IPS-20b (cell line): ENCODE measurements around the gene P4HA1.
"Not testable (repeated sequence)": the region's sequence is repeated elsewhere in the genome, so short reads cannot be mapped to it uniquely, and the experiment has no call there.

ENCODE experiments used
- H3K27ac ChIP-seq: one replicate; pipeline ENCODE4 v1.5.1; 2013; ENCODE audit warnings: low read length
- H3K27me3 ChIP-seq: 2 replicates; pipeline ENCODE4 v1.6.1; 2013; ENCODE audit warnings: mild to moderate bottlenecking, low read length, inconsistent platforms; ENCODE audit not compliant: insufficient read depth
- H3K36me3 ChIP-seq: 2 replicates; pipeline ENCODE4 v1.6.1; 2013; ENCODE audit warnings: low read depth, mild to moderate bottlenecking, inconsistent platforms, low read length, moderate library complexity; ENCODE audit not compliant: insufficient read depth
- H3K4me1 ChIP-seq: 2 replicates; pipeline ENCODE4 v1.6.1; 2013; ENCODE audit warnings: mild to moderate bottlenecking, control low read depth, inconsistent platforms, low read length, moderate library complexity; ENCODE audit not compliant: insufficient read depth
- H3K4me3 ChIP-seq: 2 replicates; pipeline ENCODE4 v1.5.1; 2013; ENCODE audit warnings: mild to moderate bottlenecking, low read length, inconsistent platforms
- H3K9ac ChIP-seq: 2 replicates; pipeline ENCODE4 v1.6.1; 2013; ENCODE audit warnings: low read depth, mild to moderate bottlenecking, inconsistent platforms, low read length, moderate library complexity
- H3K9me3 ChIP-seq: 2 replicates; pipeline ENCODE4 v1.6.1; 2013; ENCODE audit warnings: mild to moderate bottlenecking, low read depth, low read length, inconsistent platforms; ENCODE audit not compliant: insufficient read depth

The P4HA1 gene

DNA sequence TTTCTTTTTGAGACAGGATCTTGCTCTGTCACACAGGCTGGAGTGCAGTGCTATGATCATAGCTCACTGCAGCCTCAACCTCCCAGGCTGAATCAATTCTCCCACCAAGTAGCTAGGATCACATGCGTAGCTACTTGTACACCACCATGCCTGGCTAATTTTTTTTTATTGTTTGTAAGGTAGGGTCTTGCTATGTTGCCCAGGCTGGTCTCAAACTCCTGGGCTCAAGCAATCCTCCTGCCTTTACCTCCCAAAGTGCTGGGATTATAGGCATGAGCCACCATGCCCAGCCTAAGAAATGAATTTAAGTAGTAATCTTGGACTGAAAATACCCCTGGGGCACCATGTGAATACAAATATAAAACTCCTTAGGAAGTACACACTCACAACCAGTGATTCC lies 19.4 kb upstream of the P4HA1 start:
- H3K36me3 ChIP-seq: no peaks in the 10 kb centered on the region; the same call in 1 of the 2 replicates
- H3K4me3 ChIP-seq: no peak overlapping the region
- no peak overlapping the region for H3K9ac ChIP-seq
- H3K27ac ChIP-seq: no peak overlapping the region
- no peaks in the 10 kb centered on the region for H3K27me3 ChIP-seq
- H3K4me1 ChIP-seq: peaks cover 5% of the 10 kb centered on the region; the same call in 1 of the 2 replicates
- no peaks in the 10 kb centered on the region for H3K9me3 ChIP-seq

DNA sequence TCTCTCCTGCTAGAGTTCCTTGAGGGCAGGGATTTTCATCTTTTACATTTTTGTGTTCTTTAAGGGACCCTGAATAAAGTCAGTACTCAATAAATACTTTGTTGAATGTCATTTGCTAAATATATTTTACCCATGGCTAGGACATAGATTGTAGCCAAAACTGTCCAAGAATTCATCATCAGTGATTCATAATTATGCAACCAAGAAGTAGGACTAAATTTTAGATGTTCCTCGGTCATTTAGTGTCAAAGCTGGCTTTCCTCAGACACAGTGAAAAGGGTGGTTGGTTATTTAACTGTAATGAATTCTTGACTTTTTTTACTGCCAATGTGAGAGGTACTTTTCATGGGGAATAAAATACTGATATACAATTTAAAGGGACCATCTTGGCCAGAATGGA lies 16.9 kb upstream of the P4HA1 start:
- Histone ChIP-seq H3K4me3 (no peak overlapping the region), H3K27ac (no peak overlapping the region), H3K9me3 (no peaks in the 10 kb centered on the region; the same call in 1 of the 2 replicates), H3K27me3 (no peaks in the 10 kb centered on the region), H3K36me3 (no peaks in the 10 kb centered on the region), H3K4me1 (peaks cover 5% of the 10 kb centered on the region; the same call in 1 of the 2 replicates), H3K9ac (no peak overlapping the region)

DNA sequence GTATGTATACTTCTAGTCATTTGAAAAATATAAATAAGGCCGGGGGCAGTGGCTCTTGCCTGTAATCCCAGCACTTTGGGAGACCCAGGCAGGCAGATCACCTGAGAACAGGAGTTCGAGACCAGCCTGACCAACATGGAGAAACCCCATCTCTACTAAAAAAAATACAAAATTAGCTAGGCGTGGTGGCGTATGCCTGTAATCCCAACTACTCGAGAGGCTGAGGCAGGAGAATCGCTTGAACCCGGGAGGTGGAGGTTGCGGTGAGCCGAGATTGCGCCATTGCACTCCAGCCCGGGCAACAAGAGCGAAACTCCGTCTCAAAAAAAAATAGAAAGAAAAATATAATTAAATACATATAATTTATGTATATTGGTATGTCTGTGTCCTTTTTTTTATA lies 15.4 kb upstream of the P4HA1 start:
- H3K4me1 ChIP-seq, H3K4me3 ChIP-seq, H3K9me3 ChIP-seq, H3K27ac ChIP-seq, H3K36me3 ChIP-seq, H3K9ac ChIP-seq, H3K27me3 ChIP-seq: not testable (repeated sequence)

DNA sequence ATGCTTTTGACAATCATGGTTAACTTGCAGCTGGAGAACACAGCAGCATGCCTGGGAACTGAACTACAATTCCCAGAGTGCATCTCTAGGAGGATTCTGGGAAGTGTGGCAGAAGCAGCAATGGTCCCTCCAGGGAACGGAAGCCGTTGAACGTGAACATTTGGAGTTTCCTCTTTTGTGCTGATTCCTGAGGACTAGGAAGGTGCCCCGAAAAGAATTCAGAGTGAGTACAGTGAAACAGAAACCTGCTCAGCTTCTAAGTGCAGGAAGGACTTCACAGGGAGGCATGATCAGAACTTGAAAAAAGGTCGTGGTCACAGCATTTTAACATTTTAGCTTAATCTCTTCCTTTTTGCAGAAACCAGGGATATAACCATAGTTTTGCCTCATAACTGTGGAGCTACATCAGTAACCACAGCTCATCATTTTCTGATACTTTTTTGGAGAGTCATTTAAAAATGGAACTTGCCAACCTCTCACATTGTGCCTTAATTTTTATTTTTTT lies 13.7 kb upstream of the P4HA1 start, which contains the start of gene NUDT13:
Gene NUDT13 (plus strand): TSS at position 111 of the 505 bp plus-strand sequence. CDS start 3,911 bp downstream, outside the sequence.
- Histone ChIP-seq H3K27ac (peak within 1 kb of the TSS; percentile 57), H3K4me1 (no peaks in the 10 kb centered on the region), H3K36me3 (no peaks in the 10 kb centered on the region), H3K9ac (peak within 1 kb of the TSS; percentile 69; the same call in 1 of the 2 replicates), H3K27me3 (no peaks in the 10 kb centered on the region), H3K9me3 (no peaks in the 10 kb centered on the region; the same call in 1 of the 2 replicates), H3K4me3 (peak within 1 kb of the TSS; percentile 65)

DNA sequence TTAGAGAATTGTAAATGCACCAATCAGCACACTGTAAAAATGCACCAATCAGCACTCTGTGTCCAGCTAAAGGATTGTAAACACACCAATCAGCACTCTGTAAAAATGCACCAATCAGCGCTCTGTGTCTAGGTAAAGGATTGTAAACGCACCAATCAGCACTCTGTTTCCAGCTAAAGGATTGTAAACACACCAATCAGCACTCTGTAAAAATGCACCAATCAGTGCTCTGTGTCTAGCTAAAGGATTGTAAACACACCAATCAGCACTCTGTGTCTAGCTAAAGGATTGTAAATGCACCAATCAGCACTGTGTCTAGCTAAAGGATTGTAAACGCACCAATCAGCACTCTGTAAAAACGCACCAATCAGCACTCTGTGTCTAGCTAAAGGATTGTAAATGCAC lies 12.6 kb upstream of the P4HA1 start:
- not testable (repeated sequence) for H3K9ac ChIP-seq, H3K27me3 ChIP-seq, H3K4me3 ChIP-seq, H3K36me3 ChIP-seq, H3K9me3 ChIP-seq, H3K4me1 ChIP-seq, H3K27ac ChIP-seq

DNA sequence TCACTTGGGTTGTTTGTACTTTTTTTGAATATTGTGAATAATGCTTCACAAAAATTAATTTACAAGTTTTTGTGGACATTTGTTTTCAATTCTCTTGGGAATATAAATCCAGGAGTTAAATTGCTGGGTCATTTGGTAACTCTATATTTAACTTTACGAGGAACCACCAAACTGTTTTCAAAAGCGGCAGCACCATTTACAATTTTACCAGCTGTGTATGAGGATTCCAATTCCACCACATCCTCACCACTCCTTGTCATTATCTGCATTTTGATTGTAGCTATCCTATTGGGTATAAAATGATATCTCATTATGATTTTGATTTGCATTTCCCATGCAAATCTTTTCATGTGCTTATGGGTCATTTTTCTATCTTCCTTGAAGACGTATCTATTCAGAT lies 9.6 kb upstream of the P4HA1 start:
- Histone ChIP-seq H3K4me3 (no peak overlapping the region), H3K9me3 (no peaks in the 10 kb centered on the region; the same call in 1 of the 2 replicates), H3K27me3 (no peaks in the 10 kb centered on the region), H3K4me1 (no peaks in the 10 kb centered on the region), H3K27ac (no peak overlapping the region), H3K9ac (no peak overlapping the region), H3K36me3 (no peaks in the 10 kb centered on the region)

DNA sequence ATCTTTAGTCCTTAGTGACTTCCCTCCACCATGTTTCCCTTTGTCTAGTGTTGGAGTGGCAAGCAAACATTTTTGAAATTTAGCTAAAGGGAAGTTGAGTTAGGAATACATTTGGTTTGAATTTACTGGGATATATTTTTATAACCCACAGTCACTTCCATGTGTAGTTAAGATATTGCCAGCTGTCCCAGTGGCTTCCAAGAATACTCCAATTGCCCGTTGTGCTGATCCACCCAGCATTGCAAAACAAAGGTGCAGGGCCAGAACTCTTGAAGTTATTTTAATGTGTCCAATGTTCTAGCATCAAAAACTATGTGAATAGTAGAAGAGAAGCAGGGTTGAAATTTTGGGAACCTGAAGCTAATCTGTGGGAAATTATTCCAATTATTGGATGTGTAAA lies 2.5 kb upstream of the P4HA1 start:
- Histone ChIP-seq H3K36me3 (no peaks in the 10 kb centered on the region), H3K9ac (no peak overlapping the region), H3K4me3 (no peak overlapping the region), H3K4me1 (peaks cover 9% of the 10 kb centered on the region; the same call in 1 of the 2 replicates), H3K9me3 (no peaks in the 10 kb centered on the region), H3K27me3 (no peaks in the 10 kb centered on the region), H3K27ac (no peak overlapping the region)

DNA sequence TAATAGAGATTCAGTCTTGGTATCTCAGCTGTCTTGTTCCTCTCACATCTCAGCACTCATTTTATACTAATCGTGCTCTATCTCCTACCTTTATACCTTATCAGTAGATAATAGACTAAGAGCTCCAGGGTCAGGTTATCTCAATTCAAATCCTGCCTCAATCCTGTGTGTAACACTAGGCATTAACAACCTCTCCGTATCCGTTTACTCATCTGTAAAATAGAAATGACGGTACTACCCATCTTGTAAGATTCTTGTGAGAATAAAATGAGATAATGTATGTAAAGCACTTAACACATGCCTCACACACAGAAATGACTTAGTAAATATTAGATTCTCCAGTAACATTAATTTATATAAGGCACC lies 622 bp upstream of the P4HA1 start:
- H3K9me3 ChIP-seq: no peaks in the 10 kb centered on the region
- H3K9ac ChIP-seq: peak overlapping the region; percentile 85; the same call in 1 of the 2 replicates
- no peaks in the 10 kb centered on the region for H3K27me3 ChIP-seq
- H3K4me3 ChIP-seq: peak overlapping the region; percentile 85
- H3K27ac ChIP-seq: peak overlapping the region; percentile 28
- H3K36me3 ChIP-seq: no peaks in the 10 kb centered on the region
- peaks cover 12% of the 10 kb centered on the region; the same call in 1 of the 2 replicates for H3K4me1 ChIP-seq

DNA sequence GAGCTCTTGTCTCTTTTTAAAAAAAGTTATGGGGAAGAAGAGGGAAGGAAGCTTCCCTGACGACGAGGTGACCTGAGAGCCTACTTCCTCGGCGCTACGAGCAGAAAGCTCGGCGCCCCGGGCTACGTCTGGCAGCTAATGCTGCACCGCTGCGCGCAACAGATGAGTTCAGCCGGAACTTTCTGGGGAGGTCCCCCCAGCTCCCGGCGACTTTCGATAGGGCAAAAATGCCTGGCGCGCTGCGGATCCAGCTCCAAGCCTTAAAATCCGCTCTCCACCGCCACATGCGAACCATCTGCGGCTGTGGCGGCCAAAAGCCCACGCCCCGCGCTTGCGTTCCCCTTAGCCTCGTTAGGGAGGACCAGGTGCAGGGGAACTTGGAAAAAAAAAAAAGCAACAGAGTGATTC lies 621 bp downstream of the P4HA1 start:
- H3K27me3 ChIP-seq: no peaks in the 10 kb centered on the region
- H3K4me3 ChIP-seq: peak overlapping the region; percentile 85
- H3K4me1 ChIP-seq: peaks cover 12% of the 10 kb centered on the region; the same call in 1 of the 2 replicates
- no peaks in the 10 kb centered on the region for H3K9me3 ChIP-seq
- peak overlapping the region; percentile 28 for H3K27ac ChIP-seq
- no peaks in the 10 kb centered on the region for H3K36me3 ChIP-seq
- peak overlapping the region; percentile 85 for H3K9ac ChIP-seq

DNA sequence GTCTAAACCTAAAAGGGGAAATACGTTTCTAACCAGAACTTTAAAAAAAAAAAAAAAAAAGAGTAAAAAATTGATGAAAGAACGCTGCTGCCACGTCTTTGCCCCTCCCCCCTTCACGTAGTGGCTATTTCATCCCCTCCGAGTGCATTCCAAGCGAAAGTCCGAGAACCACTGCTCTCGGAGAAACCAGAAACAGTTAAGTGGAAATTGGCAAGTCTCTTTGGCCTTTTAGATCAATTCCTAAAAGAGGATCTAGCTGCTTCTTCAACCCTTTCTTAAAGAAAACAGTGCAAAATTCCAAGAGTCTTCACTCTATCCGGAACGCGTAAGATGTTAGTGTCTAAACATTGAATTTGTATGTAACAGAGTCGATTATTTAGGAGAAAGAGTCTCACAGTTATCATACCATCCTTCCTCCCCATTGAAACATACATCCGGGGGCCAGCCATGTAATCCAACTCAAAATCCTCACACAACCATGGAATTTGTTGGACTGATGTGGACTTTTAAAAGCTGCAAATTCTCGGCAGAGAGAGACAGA lies 1.1 kb downstream of the P4HA1 start:
- Histone ChIP-seq H3K9ac (peak overlapping the region; percentile 85), H3K4me3 (peak overlapping the region; percentile 85), H3K27me3 (no peaks in the 10 kb centered on the region), H3K36me3 (no peaks in the 10 kb centered on the region), H3K9me3 (no peaks in the 10 kb centered on the region), H3K4me1 (peaks cover 12% of the 10 kb centered on the region; the same call in 1 of the 2 replicates), H3K27ac (no peak overlapping the region)

DNA sequence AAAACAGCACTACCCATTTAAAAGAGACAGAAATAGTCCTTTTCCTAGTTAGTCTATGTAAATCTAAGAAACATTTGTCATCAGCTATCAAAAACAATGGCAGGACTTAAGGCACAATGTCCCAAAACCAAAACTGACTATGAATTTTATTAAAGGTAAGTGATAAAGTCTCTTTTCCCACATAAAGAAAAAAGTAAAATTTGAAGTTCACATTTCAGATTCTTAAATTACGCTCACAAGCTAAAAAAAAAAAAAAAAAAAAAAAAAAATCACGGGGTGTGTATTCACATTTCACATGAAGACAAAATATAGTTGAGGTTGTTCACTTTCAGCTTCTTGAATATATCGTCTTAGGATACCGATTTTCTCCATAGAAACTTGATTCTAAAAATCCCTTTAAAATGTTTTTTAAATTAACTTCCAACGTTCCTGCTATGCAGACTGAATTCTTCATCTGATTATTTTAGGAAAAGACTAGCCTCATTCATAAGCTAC lies 1.6 kb downstream of the P4HA1 start:
- peaks cover 12% of the 10 kb centered on the region; the same call in 1 of the 2 replicates for H3K4me1 ChIP-seq
- no peaks in the 10 kb centered on the region for H3K36me3 ChIP-seq
- no peaks in the 10 kb centered on the region for H3K27me3 ChIP-seq
- H3K9me3 ChIP-seq: no peaks in the 10 kb centered on the region
- H3K4me3 ChIP-seq: peak overlapping the region; percentile 85
- no peak overlapping the region for H3K27ac ChIP-seq
- H3K9ac ChIP-seq: peak overlapping the region; percentile 85
